GM23338 (cell line): ENCODE results near the gene ZNF536.

ENCODE experiments used
- EZH2 ChIP-seq: fragments of 200-600 bp; sonication (generic); IDR thresholded peaks from one replicate; pipeline ENCODE4 v1.8.0; 2017; ENCODE audit warnings: antibody characterized with exemption, mild to moderate bottlenecking, low read depth; ENCODE audit not compliant: unreplicated experiment
- EZH2phosphoT487 ChIP-seq: fragments of 200-600 bp; sonication (generic); IDR thresholded peaks from one replicate; pipeline ENCODE4 v1.8.1; 2018; ENCODE audit warnings: antibody characterized with exemption; ENCODE audit not compliant: unreplicated experiment
- NANOG ChIP-seq: IDR thresholded peaks from 2 replicates; pipeline ENCODE4 v1.6.1; 2016; ENCODE audit warnings: antibody characterized with exemption, borderline replicate concordance
- POLR2AphosphoS5 ChIP-seq: IDR thresholded peaks from 2 replicates; pipeline ENCODE4 v1.6.1; 2016; ENCODE audit warnings: antibody characterized with exemption, low read depth
- REST ChIP-seq: IDR thresholded peaks from one replicate; pipeline ENCODE4 v1.6.1; 2018; ENCODE audit warnings: antibody characterized with exemption; ENCODE audit not compliant: unreplicated experiment
- TF ChIP-seq, protein P1 (sequence below), 2 experiments: fragments of 200-600 bp in 1 of 2; sonication (generic) in 1 of 2; conservative IDR thresholded peaks; 2 replicates each; pipeline versions ENCODE4 v1.5.1 to v1.6.1; 2016 to 2017; ENCODE audit warnings: antibody characterized with exemption in 2 of 2, low read depth in 2 of 2, mild to moderate bottlenecking in 2 of 2, moderate library complexity in 1 of 2

DNA sequence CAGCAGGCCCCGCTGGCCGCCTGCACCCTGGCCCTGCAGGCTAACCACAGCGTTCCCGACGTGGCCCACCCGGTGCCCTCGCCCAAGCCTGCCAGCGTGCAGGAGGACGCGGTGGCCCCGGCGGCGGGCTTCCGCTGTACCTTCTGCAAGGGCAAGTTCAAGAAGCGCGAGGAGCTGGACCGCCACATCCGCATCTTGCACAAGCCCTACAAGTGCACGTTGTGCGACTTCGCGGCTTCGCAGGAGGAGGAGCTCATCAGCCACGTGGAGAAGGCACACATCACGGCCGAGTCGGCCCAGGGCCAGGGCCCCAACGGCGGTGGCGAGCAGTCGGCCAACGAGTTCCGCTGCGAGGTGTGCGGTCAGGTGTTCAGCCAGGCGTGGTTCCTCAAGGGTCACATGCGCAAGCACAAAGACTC, 72.1 kb downstream of the ZNF536 start:
- TF ChIP-seq, protein P1, sequence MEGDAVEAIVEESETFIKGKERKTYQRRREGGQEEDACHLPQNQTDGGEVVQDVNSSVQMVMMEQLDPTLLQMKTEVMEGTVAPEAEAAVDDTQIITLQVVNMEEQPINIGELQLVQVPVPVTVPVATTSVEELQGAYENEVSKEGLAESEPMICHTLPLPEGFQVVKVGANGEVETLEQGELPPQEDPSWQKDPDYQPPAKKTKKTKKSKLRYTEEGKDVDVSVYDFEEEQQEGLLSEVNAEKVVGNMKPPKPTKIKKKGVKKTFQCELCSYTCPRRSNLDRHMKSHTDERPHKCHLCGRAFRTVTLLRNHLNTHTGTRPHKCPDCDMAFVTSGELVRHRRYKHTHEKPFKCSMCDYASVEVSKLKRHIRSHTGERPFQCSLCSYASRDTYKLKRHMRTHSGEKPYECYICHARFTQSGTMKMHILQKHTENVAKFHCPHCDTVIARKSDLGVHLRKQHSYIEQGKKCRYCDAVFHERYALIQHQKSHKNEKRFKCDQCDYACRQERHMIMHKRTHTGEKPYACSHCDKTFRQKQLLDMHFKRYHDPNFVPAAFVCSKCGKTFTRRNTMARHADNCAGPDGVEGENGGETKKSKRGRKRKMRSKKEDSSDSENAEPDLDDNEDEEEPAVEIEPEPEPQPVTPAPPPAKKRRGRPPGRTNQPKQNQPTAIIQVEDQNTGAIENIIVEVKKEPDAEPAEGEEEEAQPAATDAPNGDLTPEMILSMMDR (conservative IDR thresholded peaks at IDR 0.05; ENCODE audit: low read depth in 2 of 2), result no peak
- TF ChIP-seq EZH2 (no peak), EZH2phosphoT487 (no peak), REST (no peak), NANOG (no peak), POLR2AphosphoS5 (no peak)
